Stimulated activated CD8-positive, alpha-beta memory T cell treated with anti-CD3 and anti-CD28 coated beads, Interleukin-15, amount 100 ng/mL, for 24 hours (primary cell): ENCODE data around the gene TRAPPC12.
A peak's percentile ranks its signal among the peaks of the same experiment; 100 is the strongest.

Experiments
- DNase-seq: peaks from one replicate; pipeline ENCODE4 v3.0.0-alpha.2; 2020; ENCODE audit warnings: low read depth

Gene TRAPPC12

GRCh38 chr2:3408781-3409180 lies 29.3 kb downstream of the TRAPPC12 start:
- DNase-seq, result no peak

DNA sequence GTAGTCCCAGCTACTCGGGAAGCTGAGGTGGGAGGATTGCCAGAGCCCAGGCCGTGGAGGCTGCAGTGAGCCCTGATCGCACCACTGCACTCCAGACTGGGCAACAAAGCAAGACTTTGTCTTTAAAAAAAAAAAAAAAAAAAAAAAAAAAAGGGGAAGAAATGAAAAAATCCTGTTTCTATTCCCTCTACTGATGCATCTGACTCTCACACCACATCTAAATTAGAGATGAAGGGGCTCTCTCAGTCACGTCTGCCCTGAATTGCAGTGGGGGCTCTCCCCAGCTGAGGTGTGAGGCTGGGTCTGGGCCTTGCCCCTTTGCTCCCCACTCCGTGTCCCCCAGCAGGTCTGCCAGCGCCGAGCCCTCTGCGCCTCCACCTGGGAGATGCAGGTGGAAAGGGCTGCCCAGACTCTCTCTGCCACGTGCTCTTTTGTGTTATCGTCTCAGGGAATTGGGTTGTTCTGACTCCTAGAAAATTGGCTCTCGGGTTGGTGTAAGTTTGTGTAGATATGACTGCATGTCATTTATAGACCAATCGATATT lies 30.2 kb downstream of the TRAPPC12 start:
- no peak for DNase-seq

DNA sequence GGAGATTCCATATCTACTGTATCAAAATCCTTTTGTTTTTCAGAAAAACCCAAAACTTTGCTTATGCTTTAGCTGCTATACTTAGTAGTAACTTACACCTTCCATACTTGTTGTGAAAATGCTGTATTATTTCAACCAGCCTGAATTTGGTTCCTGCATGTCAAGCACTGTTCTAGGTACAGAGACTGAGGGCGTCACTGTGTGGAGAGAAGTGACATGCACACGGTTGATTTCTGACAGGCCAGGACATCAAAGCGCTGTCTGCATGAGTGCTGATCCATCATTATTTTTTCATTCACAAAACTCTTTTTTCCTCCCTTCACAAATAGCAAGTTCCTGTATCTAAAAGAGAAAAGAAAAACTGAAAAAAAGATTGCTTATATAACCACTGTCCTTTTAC lies 31.6 kb downstream of the TRAPPC12 start:
- DNase-seq, result no peak

DNA sequence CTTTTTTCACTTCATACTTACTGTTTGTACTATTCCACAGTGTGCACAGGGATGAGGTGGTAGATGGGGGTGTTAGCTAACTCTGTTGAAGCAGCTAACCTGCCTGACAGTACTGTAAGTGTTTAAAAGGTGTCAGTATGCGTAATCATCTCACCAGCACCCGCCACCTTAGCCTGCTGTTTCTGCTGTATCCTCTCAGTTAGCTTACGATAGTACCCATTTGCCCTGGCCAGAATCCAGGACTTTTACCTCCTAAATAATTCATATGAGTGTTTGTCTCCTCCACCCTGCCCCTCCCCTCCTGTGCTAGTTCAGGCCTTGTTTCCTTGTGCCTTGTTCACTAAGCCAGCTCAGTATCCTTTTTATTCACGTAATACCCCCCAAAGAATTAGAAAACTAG lies 34.2 kb downstream of the TRAPPC12 start:
- DNase-seq, result no peak

GRCh38 chr2:3414133-3414860 lies 34.8 kb downstream of the TRAPPC12 start:
- DNase-seq, result no peak

- DNase-seq, result no peak
Observed at GRCh38 chr2:3418766-3419404, 39.4 kb downstream of the TRAPPC12 start.

GRCh38 chr2:3420076-3420768 lies 40.7 kb downstream of the TRAPPC12 start:
- no peak for DNase-seq

DNA sequence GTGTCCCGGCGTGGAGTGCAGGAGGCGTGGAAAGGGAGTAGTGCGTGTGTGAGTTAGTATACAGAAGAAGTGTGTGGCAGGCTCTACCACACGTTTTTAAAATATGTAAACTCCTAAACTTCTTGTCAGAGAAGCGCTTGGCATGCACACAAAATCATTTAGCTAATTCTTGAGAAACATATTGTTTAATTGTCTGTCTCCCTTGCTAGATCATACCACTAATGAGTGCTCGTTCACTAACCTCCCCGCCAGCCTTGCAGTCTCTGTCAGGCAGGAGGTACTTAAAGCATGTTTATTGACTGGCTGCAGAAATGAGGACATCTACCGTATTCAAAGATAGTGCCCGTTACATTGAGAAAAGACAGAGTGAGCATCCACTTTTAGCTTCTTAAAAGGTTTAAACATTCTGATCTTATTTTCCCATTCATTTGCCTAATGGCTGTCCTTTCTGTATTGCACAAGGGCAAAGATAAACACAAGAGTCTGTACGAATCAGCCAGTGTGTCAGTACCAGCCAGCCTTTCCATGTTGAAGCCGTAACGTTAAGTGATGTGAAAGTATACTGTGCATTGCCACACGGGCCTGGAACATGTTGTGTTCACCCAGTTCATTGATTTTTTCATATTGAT lies 41.4 kb downstream of the TRAPPC12 start:
- DNase-seq, result no peak

DNA sequence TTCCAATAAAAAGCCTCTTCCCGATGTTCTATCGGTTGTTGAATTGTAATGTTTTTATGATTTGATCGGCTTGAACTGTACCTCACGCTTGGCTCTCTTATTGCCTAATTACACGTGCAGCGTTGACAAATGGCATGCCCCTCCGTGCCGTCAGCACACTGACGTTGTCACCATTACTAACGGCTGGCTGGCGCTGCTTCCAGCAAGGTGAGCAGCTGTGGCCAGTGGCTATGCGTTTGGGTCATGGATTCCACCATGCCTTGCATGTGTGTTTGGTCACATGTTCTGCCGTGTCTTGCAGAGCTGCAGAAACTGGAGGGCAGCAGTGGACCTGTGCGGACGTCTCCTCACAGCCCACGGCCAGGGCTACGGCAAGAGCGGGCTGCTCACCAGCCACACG lies 42.1 kb downstream of the TRAPPC12 start:
- no peak for DNase-seq

DNA sequence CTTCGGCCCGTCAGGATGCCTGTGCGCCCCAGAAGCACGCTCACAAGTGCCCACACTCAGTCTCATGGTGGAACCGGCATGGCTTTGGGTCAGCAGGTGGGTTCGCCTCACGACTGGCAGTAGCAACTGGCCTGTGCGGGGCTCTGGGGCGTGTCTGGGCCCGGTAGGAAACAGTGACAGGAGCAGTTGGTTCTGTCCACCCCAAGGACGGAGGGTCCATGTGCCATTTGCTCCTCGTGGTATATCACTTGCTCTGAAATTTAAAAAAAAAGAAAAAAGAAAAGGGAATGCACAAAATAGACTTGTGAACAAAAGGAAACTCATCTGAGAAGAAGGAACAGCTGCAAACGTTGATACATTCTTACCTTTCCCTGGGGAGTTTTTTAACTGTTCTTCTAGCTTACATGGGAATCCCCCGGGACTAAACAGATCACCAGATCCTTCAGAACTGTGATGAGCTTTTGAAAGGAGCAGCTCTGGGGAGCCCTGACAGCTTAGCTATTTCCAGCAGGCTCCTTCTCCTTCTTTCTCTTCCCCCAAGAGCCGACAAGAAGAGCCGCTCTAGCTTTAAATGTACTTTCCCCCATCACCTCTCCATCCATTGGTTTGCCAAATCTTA lies 42.8 kb downstream of the TRAPPC12 start:
- no peak for DNase-seq

DNA sequence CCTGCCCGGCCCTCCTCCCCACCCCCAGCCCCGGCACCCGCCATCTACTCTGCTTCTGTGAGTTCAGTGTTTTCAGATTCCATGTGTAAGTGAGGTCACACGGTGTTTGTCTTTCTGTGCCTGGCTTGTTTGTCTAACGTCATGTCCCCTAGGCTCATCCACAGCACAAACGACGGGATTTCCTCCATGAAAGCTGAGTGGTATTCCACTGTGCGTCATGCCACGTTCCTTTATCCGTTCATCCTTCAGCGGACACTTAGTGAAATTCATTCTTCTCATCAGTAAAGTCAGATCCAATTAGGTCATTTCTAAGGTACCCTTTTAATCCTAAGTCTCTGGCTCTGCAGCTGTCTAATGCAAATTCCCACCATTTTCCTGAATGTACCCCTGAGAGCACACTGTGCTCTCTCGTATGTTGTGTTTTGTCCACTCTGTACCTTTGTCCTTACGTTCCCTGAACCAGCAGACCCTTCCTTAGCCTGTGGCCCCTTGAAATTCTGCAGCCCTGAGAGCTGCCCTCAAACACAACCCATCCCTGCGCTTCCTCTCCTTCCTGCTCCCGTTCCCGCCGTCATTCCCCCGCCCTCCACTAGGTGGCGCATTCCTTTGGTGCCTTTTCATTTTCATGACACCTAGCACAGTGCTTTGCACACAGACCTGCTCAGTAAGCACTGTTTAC lies 44.1 kb downstream of the TRAPPC12 start:
- peak; percentile 73 for DNase-seq

- DNase-seq, result no peak
Observed at GRCh38 chr2:3424171-3424795, 44.8 kb downstream of the TRAPPC12 start.

DNA sequence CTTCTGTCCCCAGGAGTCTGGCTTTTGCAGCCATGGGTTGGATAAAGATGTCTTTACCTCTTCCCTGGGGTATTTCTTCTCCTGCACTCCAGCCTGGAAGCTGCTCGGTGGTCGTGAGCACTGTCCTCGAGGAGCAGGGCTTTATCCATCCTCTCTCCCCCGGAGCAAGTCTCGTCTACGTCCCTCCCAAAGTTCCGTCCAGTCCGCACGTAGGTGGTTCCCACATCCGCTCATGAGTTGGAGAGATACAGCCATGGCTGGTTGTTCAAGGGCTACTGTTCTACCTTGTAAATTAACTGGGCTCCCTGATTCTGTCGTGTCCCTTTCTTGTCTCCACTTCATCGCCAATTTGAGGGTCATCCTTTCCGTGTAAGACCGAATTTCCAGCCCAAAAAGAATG lies 47.1 kb downstream of the TRAPPC12 start:
- DNase-seq, result no peak

DNA sequence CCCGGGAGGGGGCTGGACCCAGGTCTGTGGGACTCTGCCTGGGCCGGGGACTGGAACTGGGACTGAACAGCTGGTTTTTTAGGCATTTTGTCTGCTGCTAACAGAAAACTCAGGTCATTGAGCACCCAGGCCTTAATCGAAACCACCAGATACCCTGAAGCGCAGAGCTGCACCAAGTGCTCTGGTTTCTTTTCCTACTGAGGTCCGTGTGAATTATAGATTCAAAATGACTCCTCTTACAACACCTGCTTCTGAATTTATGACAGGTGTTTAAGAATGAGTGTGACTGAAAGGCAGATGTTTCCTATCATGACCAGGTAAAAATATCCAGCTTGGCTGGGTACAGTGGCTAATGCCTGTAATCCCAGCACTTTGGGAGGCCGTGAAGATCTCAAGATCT lies 47.8 kb downstream of the TRAPPC12 start:
- no peak for DNase-seq

GRCh38 chr2:3428577-3428976 lies 49.1 kb downstream of the TRAPPC12 start:
- DNase-seq, result no peak

DNA sequence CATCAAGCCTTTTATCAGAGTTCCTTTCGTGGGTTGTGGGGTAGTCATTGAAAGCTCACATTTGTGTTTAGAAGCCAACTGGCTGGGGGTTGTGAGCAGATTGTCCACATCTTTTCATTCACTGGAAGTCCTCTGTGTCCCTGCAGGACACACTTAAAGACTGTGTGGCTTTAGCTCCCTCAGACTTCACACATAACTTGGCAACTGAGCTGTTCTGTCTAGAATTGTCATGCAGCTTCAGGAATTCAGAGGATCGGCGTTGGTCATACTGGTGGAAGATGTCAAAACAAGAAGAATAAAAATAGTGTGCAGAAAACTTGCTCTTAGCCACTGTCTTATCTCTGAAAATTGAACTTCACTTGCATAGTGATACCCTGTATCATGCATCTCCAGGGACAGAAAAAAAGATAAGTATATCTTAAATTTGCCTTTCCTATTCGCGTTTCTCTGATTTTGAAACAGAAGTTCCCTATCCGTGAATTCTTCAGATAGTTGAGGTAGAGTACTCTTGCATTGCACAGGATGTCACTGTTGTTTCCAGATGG lies 49.6 kb downstream of the TRAPPC12 start:
- DNase-seq, result no peak

GRCh38 chr2:3430172-3430571 lies 50.7 kb downstream of the TRAPPC12 start:
- no peak for DNase-seq

- DNase-seq, result no peak
Observed at GRCh38 chr2:3430740-3431490, 51.4 kb downstream of the TRAPPC12 start.

- DNase-seq, result no peak
Observed at GRCh38 chr2:3432067-3432466, 52.6 kb downstream of the TRAPPC12 start.
